ENCODE measurements around the gene DGKD. TPM values are rescaled to one million over a fixed set of nuclear protein-coding genes. Genes with fewer than 3 reads are reported as not detected.
"Not testable (repeated sequence)": the region's sequence is repeated elsewhere in the genome, so short reads cannot be mapped to it uniquely, and the experiment has no call there.

The DGKD gene
- total and polyA plus RNA-seq, 2 donors (not counting 1 experiment from before 2014, with no cell fraction given), result 6.0 to 9.9 TPM

DNA sequence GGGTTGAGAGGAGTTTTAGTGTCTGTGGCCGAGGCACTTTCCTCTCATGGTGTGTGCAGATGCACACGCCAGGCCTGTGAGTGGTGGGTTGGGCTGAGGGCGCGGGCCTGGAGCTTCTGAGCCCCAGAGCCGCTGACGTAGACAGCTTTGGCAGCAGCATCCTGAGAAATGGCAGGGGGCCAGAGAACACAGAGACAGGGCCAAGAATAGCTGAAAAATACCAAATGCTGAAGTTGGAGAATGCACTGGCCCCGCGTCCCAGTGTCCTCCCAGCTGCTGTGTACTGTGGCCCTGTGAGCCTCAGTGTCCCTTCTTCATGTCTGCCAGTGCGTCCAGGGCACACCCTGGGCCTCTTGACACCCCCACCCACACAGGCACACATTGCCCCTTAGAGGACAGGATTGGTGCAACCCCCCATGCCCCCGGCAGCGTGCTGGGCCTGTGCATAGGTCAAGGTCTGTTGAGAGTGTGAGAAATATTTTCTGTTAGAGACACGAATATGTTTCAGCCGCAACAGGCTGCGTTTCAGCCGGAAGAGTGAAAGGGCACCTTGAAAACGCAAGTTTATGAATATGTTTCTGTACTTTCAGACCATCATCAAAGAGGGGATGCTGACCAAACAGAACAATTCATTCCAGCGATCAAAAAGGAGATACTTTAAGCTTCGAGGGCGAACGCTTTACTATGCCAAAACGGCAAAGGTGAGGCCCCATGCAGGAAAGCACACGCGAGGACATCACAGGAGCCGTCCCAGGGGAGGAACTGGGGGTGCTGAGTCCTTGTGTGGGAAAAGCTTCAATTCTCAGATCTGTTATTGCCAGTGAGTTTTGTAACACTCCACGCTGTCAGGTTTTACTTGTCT is 33.6 kb downstream of the DGKD start:
- Histone ChIP-seq H3K4me3 (replicated peaks in 1 of 4; ENCODE audit: control extremely low read depth in 1 of 4, insufficient read depth in 1 of 4, low read depth in 3 of 4, low read length in 4 of 4) (peak overlapping the region in 2 of 4 experiments; percentile 9 to 10), H3K4me2 (ENCODE audit: extremely low read depth, insufficient read depth, low read length) (peak overlapping the region; percentile 83), H3K9me3 (ENCODE audit: control insufficient read depth, insufficient read depth, low read depth, low read length) (no peaks in the 10 kb centered on the region), H3K79me2 (ENCODE audit: control insufficient read depth, insufficient read depth, low read length) (no peaks in the 10 kb centered on the region), H3K36me3 (ENCODE audit: control insufficient read depth, insufficient read depth, low read length) (no peaks in the 10 kb centered on the region), H3K9ac (ENCODE audit: insufficient read depth, low read length) (peak overlapping the region; percentile 59), H3K27ac (ENCODE audit: insufficient read depth, low read length) (peak overlapping the region; percentile 63), H2AFZ (ENCODE audit: low read length) (peak overlapping the region; percentile 66), H3K27me3 (ENCODE audit: control insufficient read depth, insufficient read depth, low read length) (no peaks in the 10 kb centered on the region), H4K20me1 (ENCODE audit: control insufficient read depth, extremely low read depth, insufficient read depth, low read length) (no peaks in the 10 kb centered on the region), H3K4me1 (ENCODE audit: control insufficient read depth, extremely low read depth, insufficient read depth, low read length) (peaks cover 17% of the 10 kb centered on the region)
- DNase-seq (ENCODE audit: low read depth in 2 of 2), result peak; percentile 94 to 99
- TF ChIP-seq, protein P1, sequence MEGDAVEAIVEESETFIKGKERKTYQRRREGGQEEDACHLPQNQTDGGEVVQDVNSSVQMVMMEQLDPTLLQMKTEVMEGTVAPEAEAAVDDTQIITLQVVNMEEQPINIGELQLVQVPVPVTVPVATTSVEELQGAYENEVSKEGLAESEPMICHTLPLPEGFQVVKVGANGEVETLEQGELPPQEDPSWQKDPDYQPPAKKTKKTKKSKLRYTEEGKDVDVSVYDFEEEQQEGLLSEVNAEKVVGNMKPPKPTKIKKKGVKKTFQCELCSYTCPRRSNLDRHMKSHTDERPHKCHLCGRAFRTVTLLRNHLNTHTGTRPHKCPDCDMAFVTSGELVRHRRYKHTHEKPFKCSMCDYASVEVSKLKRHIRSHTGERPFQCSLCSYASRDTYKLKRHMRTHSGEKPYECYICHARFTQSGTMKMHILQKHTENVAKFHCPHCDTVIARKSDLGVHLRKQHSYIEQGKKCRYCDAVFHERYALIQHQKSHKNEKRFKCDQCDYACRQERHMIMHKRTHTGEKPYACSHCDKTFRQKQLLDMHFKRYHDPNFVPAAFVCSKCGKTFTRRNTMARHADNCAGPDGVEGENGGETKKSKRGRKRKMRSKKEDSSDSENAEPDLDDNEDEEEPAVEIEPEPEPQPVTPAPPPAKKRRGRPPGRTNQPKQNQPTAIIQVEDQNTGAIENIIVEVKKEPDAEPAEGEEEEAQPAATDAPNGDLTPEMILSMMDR (conservative IDR thresholded peaks at IDR 0.05 in 1 of 2, IDR thresholded peaks at IDR 0.05 in 1 of 2; ENCODE audit: low read depth in 1 of 2, low read length in 2 of 2), result no peak
- TF ChIP-seq EZH2 (IDR thresholded peaks at IDR 0.05; ENCODE audit: low read length, missing control alignments), result no peak

DNA sequence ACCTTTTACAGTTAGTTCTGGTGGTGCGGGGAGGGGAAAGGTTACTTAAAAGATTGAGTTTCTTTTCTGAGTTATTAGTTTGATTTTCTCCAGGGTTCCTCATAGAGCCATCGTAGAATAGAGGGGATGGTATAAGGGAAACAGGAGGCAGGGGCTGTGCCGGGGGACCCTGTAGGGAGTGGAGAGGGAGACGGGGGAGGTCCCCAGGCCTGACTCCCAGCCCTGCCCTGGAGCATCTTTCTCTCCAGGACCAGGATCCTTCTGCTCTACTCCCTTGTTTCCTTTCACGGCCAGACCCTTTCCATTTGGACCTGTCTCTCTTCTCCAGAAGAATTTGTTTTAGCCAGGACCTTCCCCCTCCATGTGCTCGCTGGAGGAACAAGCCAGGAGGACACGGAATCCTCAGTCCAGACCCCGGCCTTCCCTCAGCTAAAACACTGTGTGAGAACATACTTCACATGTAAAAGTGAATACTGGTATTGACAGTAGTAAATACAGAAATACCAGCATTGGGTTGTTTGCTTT is 35.4 kb downstream of the DGKD start:
- TF ChIP-seq, protein P1 (conservative IDR thresholded peaks at IDR 0.05 in 1 of 2, IDR thresholded peaks at IDR 0.05 in 1 of 2; ENCODE audit: low read depth in 1 of 2, low read length in 2 of 2), result no peak
- TF ChIP-seq EZH2 (IDR thresholded peaks at IDR 0.05; ENCODE audit: low read length, missing control alignments), result no peak
- H3K36me3 ChIP-seq (ENCODE audit: control insufficient read depth, insufficient read depth, low read length), result no peaks in the 10 kb centered on the region

DNA sequence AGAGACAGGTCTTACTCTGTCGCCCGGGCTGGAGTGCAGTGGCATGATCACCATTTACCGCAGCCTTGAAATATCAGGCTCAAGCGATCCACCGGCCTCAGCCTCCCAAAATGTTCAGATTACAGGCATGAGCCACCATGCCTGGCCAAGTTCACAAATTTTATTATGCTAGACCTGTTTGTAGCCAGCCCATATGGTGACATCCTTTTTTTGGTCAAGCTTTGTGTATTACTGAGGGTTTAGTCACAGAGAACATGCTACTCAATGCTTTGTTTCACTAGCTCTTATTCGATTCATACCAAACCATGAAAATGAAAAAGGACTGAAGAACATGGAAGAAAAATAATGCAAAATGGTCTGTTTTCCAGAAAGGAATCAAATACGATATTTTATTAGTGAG is 41.4 kb downstream of the DGKD start:
- Histone ChIP-seq H3K4me2 (ENCODE audit: extremely low read depth, insufficient read depth, low read length) (no peak overlapping the region), H3K27me3 (ENCODE audit: control insufficient read depth, insufficient read depth, low read length) (no peaks in the 10 kb centered on the region), H3K9ac (ENCODE audit: insufficient read depth, low read length) (no peak overlapping the region), H3K27ac (ENCODE audit: insufficient read depth, low read length) (no peak overlapping the region), H4K20me1 (ENCODE audit: control insufficient read depth, extremely low read depth, insufficient read depth, low read length) (no peaks in the 10 kb centered on the region), H3K4me3 (replicated peaks in 1 of 4; ENCODE audit: control extremely low read depth in 1 of 4, insufficient read depth in 1 of 4, low read depth in 3 of 4, low read length in 4 of 4) (no peak overlapping the region), H3K36me3 (ENCODE audit: control insufficient read depth, insufficient read depth, low read length) (no peaks in the 10 kb centered on the region), H3K79me2 (ENCODE audit: control insufficient read depth, insufficient read depth, low read length) (no peaks in the 10 kb centered on the region), H3K9me3 (ENCODE audit: control insufficient read depth, insufficient read depth, low read depth, low read length) (no peaks in the 10 kb centered on the region), H3K4me1 (ENCODE audit: control insufficient read depth, extremely low read depth, insufficient read depth, low read length) (no peaks in the 10 kb centered on the region), H2AFZ (ENCODE audit: low read length) (no peak overlapping the region)
- TF ChIP-seq, protein P1 (conservative IDR thresholded peaks at IDR 0.05 in 1 of 2, IDR thresholded peaks at IDR 0.05 in 1 of 2; ENCODE audit: low read depth in 1 of 2, low read length in 2 of 2), result no peak
- TF ChIP-seq EZH2 (IDR thresholded peaks at IDR 0.05; ENCODE audit: low read length, missing control alignments), result no peak
- no peak for DNase-seq (ENCODE audit: low read depth in 2 of 2)

More for the DNA sequence above, 35.4 kb downstream of the DGKD start:
- no peak overlapping the region for H3K27ac ChIP-seq (ENCODE audit: insufficient read depth, low read length)
- no peaks in the 10 kb centered on the region for H3K79me2 ChIP-seq (ENCODE audit: control insufficient read depth, insufficient read depth, low read length)
- no peaks in the 10 kb centered on the region for H3K27me3 ChIP-seq (ENCODE audit: control insufficient read depth, insufficient read depth, low read length)
- H3K4me1 ChIP-seq (ENCODE audit: control insufficient read depth, extremely low read depth, insufficient read depth, low read length), result peaks cover 17% of the 10 kb centered on the region
- no peaks in the 10 kb centered on the region for H3K9me3 ChIP-seq (ENCODE audit: control insufficient read depth, insufficient read depth, low read depth, low read length)
- H3K4me2 ChIP-seq (ENCODE audit: extremely low read depth, insufficient read depth, low read length), result no peak overlapping the region
- no peak overlapping the region for H3K9ac ChIP-seq (ENCODE audit: insufficient read depth, low read length)
- no peak for DNase-seq (ENCODE audit: low read depth in 2 of 2)
- no peaks in the 10 kb centered on the region for H4K20me1 ChIP-seq (ENCODE audit: control insufficient read depth, extremely low read depth, insufficient read depth, low read length)
- no peak overlapping the region for H2AFZ ChIP-seq (ENCODE audit: low read length)
- H3K4me3 ChIP-seq (replicated peaks in 1 of 4; ENCODE audit: control extremely low read depth in 1 of 4, insufficient read depth in 1 of 4, low read depth in 3 of 4, low read length in 4 of 4), result no peak overlapping the region

DNA sequence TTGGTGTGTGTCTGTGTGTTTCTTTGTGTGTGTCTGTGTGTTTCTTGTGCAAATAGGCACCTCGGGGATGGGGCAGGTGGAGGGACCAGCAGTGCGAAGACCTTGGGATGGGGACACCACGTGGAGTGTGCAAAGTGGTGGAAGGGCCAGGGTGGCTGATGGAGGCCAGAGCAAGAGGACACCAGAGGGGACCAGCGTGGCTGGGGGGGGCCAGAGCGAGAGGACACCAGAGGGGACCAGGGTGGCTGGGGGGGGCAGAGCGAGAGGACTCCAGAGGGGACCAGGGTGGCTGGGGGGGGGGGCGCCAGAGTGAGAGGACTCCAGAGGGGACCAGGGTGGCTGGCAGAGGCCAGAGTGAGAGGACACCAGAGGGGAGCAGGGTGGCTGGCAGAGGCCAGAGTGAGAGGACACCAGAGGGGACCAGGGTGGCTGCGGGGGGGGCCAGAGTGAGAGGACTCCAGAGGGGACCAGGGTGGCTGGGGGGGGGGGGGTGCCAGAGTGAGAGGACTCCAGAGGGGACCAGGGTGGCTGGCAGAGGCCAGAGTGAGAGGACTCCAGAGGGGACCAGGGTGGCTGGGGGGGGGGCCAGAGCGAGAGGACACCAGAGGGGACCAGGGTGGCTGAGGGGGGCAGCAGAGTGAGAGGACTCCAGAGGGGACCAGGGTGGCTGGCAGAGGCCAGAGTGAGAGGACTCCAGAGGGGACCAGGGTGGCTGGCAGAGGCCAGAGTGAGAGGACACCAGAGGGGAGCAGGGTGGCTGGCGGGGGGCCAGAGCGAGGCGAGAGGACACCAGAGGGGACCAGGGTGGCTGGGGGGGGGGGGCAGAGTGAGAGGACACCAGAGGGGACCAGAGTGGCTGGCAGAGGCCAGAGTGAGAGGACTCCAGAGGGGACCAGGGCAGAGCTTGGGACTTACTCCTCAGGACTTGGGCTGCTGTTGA is 42.7 kb downstream of the DGKD start:
- H3K4me1 ChIP-seq (ENCODE audit: control insufficient read depth, extremely low read depth, insufficient read depth, low read length); H2AFZ ChIP-seq (ENCODE audit: low read length); H3K27me3 ChIP-seq (ENCODE audit: control insufficient read depth, insufficient read depth, low read length); H3K9ac ChIP-seq (ENCODE audit: insufficient read depth, low read length); H4K20me1 ChIP-seq (ENCODE audit: control insufficient read depth, extremely low read depth, insufficient read depth, low read length); DNase-seq (ENCODE audit: low read depth in 2 of 2); H3K9me3 ChIP-seq (ENCODE audit: control insufficient read depth, insufficient read depth, low read depth, low read length); H3K36me3 ChIP-seq (ENCODE audit: control insufficient read depth, insufficient read depth, low read length); H3K27ac ChIP-seq (ENCODE audit: insufficient read depth, low read length); H3K4me3 ChIP-seq (replicated peaks in 1 of 4; ENCODE audit: control extremely low read depth in 1 of 4, insufficient read depth in 1 of 4, low read depth in 3 of 4, low read length in 4 of 4); H3K4me2 ChIP-seq (ENCODE audit: extremely low read depth, insufficient read depth, low read length); H3K79me2 ChIP-seq (ENCODE audit: control insufficient read depth, insufficient read depth, low read length): not testable (repeated sequence)

All from fibroblast of lung (primary cell).